GM21723 (cell line): ENCODE measurements around the gene MTG2.

Experiments
- ATAC-seq: cut with Tn5 transposase; IDR thresholded peaks from one replicate; pipeline ENCODE4 v1.9.1; 2021; ENCODE audit warnings: mild to moderate bottlenecking, moderate library complexity; ENCODE audit not compliant: unreplicated experiment

The MTG2 gene

GRCh38 chr20:62160876-62161275, 22.0 kb upstream of the MTG2 start:
- no peak for ATAC-seq

GRCh38 chr20:62161347-62161746, 21.5 kb upstream of the MTG2 start:
- ATAC-seq: no peak

GRCh38 chr20:62162765-62163484, 19.9 kb upstream of the MTG2 start:
- ATAC-seq: no peak

- ATAC-seq: no peak
Measured at GRCh38 chr20:62163485-62163865, 19.4 kb upstream of the MTG2 start.

- no peak for ATAC-seq
Measured at GRCh38 chr20:62163986-62164762, 18.7 kb upstream of the MTG2 start.

GRCh38 chr20:62164879-62165761, 17.7 kb upstream of the MTG2 start:
- ATAC-seq: no peak

GRCh38 chr20:62165762-62166399, 16.9 kb upstream of the MTG2 start:
- no peak for ATAC-seq

- no peak for ATAC-seq
Measured at GRCh38 chr20:62167474-62167873, 15.4 kb upstream of the MTG2 start.

GRCh38 chr20:62168061-62168460, 14.8 kb upstream of the MTG2 start:
- ATAC-seq: no peak

- ATAC-seq: no peak
Measured at GRCh38 chr20:62168890-62169435, 13.9 kb upstream of the MTG2 start.

- no peak for ATAC-seq
Measured at GRCh38 chr20:62170536-62170935, 12.3 kb upstream of the MTG2 start.

GRCh38 chr20:62171245-62171644, 11.6 kb upstream of the MTG2 start:
- no peak for ATAC-seq

- no peak for ATAC-seq
Measured at GRCh38 chr20:62172666-62173065, 10.2 kb upstream of the MTG2 start.

GRCh38 chr20:62174021-62174804, 8.6 kb upstream of the MTG2 start:
- no peak for ATAC-seq

GRCh38 chr20:62174870-62175624, 7.8 kb upstream of the MTG2 start:
- ATAC-seq: no peak

- ATAC-seq: no peak
Measured at GRCh38 chr20:62175711-62176110, 7.1 kb upstream of the MTG2 start.

- no peak for ATAC-seq
Measured at GRCh38 chr20:62176866-62177265, 6.0 kb upstream of the MTG2 start.

- ATAC-seq: no peak
Measured at GRCh38 chr20:62177307-62177706, 5.5 kb upstream of the MTG2 start.
